Mesothelial cell of epicardium (in vitro differentiated cells): ENCODE data around the gene TBRG4. TPM values are rescaled to one million over a fixed set of nuclear protein-coding genes. Genes with fewer than 3 reads are reported as not detected.

Experiments used
- DNase-seq, 2 experiments: peaks; one replicate each; pipeline ENCODE4 v3.0.0; 2021; ENCODE audit warnings: low spot score in 2 of 2; ENCODE audit not compliant: unreplicated experiment in 2 of 2
- H3K27ac Mint-ChIP-seq: 2 replicates; pipeline ENCODE4 v1.8.0; 2021; ENCODE audit warnings: mixed read lengths
- H3K27me3 Mint-ChIP-seq: 2 replicates; pipeline ENCODE4 v1.8.0; 2021; ENCODE audit warnings: low read depth, mixed read lengths
- H3K36me3 Mint-ChIP-seq: 2 replicates; pipeline ENCODE4 v1.8.0; 2021; ENCODE audit warnings: mixed read lengths
- H3K4me1 Mint-ChIP-seq: 2 replicates; pipeline ENCODE4 v1.8.0; 2021; ENCODE audit warnings: mixed read lengths
- H3K4me3 Mint-ChIP-seq: 2 replicates; pipeline ENCODE4 v1.8.0; 2021; ENCODE audit warnings: mild to moderate bottlenecking, moderate library complexity, mixed read lengths
- H3K9me3 Mint-ChIP-seq: 2 replicates; pipeline ENCODE4 v1.8.0; 2021; ENCODE audit warnings: mixed read lengths
- total RNA-seq: library from RNA; stranded (reverse); gene quantifications from 3 replicates; pipeline ENCODE4 v1.2.1, GENCODE V29; 2021
- TF ChIP-seq, protein P1 (sequence below): fragments of 200-600 bp; sonication (generic); IDR thresholded peaks from one replicate; pipeline ENCODE4 v1.5.0; 2021; ENCODE audit warnings: antibody characterized with exemption; ENCODE audit not compliant: unreplicated experiment

TBRG4 gene
- total RNA-seq, 1 donor from 2014 or later, result 68.1 TPM

GRCh38 chr7:45084901-45085618 lies 26.4 kb downstream of the TBRG4 start:
- H3K4me3 Mint-ChIP-seq, result no peak overlapping the region
- H3K36me3 Mint-ChIP-seq, result no peaks in the 10 kb centered on the region
- H3K27me3 Mint-ChIP-seq, result peaks cover 12% of the 10 kb centered on the region

GRCh38 chr7:45084336-45084735 lies 27.2 kb downstream of the TBRG4 start:
- no peak for DNase-seq
- no peaks in the 10 kb centered on the region for H3K36me3 Mint-ChIP-seq
- peaks cover 5% of the 10 kb centered on the region for H3K27me3 Mint-ChIP-seq
- TF ChIP-seq, protein P1, sequence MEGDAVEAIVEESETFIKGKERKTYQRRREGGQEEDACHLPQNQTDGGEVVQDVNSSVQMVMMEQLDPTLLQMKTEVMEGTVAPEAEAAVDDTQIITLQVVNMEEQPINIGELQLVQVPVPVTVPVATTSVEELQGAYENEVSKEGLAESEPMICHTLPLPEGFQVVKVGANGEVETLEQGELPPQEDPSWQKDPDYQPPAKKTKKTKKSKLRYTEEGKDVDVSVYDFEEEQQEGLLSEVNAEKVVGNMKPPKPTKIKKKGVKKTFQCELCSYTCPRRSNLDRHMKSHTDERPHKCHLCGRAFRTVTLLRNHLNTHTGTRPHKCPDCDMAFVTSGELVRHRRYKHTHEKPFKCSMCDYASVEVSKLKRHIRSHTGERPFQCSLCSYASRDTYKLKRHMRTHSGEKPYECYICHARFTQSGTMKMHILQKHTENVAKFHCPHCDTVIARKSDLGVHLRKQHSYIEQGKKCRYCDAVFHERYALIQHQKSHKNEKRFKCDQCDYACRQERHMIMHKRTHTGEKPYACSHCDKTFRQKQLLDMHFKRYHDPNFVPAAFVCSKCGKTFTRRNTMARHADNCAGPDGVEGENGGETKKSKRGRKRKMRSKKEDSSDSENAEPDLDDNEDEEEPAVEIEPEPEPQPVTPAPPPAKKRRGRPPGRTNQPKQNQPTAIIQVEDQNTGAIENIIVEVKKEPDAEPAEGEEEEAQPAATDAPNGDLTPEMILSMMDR, result no peak
- H3K4me3 Mint-ChIP-seq, result no peak overlapping the region
- peaks cover 2% of the 10 kb centered on the region for H3K4me1 Mint-ChIP-seq
- no peaks in the 10 kb centered on the region for H3K9me3 Mint-ChIP-seq
- H3K27ac Mint-ChIP-seq, result no peak overlapping the region

More at GRCh38 chr7:45084901-45085618, 26.4 kb downstream of the TBRG4 start:
- H3K27ac Mint-ChIP-seq, result no peak overlapping the region
- TF ChIP-seq, protein P1, result no peak
- peaks cover 2% of the 10 kb centered on the region for H3K4me1 Mint-ChIP-seq
- DNase-seq, result no peak
- H3K9me3 Mint-ChIP-seq, result no peaks in the 10 kb centered on the region

DNA sequence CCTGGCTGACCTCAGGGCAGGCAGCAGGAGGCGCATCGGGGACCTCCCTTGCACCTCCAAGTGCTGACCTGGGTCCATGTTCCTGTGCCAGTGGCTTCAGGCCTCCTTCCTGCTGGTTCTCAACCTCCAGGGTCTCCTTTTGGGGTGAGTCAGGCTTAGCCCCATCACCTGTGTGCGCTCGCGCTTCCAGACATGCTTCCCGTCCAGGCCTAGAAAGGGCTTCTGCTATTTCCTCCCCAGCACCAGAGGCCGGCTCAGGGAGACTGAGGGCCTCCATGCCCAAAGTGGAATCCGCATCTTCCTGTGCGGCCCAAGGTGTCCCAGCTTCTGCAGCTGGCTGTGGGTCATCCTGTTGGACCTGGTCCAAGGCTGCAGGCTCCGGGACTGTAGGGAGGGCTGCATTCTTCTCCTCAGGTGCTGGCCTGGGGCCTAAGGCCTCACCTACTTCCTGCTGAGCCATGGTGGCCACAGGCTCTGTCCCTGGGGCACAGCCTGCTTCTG lies 28.6 kb downstream of the TBRG4 start:
- TF ChIP-seq, protein P1, result no peak
- H3K9me3 Mint-ChIP-seq, result no peaks in the 10 kb centered on the region
- peaks cover under 1% of the 10 kb centered on the region for H3K27me3 Mint-ChIP-seq
- DNase-seq, result no peak
- peaks cover 2% of the 10 kb centered on the region for H3K4me1 Mint-ChIP-seq
- peaks cover 2% of the 10 kb centered on the region for H3K36me3 Mint-ChIP-seq
- H3K4me3 Mint-ChIP-seq, result no peak overlapping the region
- H3K27ac Mint-ChIP-seq, result no peak overlapping the region

DNA sequence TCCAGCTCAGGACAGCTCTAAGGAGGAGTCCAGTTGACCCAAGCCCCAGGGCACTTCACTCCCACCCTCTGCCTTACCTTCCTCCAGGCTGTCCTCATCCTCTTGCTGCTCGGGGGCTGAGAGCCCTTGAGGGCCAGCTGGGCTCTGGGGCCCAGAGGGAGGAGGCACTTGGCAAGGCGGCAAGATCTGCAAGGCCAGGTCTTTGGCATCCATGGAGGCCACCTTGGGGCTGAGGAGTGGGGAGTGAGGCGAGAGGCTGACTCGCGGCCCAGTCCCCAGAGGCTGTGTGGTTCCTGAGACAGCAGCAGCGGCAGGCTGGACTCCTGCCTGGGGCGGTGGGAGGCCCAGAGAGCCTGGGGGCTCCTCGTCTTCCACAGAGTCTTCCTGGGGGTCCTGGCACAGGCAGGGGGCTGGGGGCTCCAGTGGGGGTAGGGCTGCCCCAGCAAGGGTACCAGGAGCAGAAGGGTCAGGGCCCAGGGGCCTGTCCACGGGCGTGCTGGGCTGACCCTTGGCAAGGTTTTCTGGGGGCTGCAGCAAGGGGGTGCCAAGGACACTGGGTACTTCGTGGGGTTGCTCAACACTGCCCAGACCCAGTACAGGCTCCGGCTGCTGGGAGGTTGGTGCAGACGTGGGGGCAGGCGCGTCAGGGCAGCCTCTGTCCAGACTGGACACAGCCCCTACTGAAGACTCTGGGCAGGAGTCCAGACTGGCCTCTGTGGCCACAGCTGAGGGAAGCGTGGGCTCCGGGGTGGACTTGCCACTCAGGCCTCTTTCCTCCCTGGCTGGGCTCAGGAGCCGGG lies 29.3 kb downstream of the TBRG4 start:
- H3K9me3 Mint-ChIP-seq, result no peaks in the 10 kb centered on the region
- peaks cover 5% of the 10 kb centered on the region for H3K36me3 Mint-ChIP-seq
- TF ChIP-seq, protein P1, result no peak
- H3K27me3 Mint-ChIP-seq, result no peaks in the 10 kb centered on the region
- H3K4me1 Mint-ChIP-seq, result peaks cover 2% of the 10 kb centered on the region
- H3K27ac Mint-ChIP-seq, result no peak overlapping the region
- H3K4me3 Mint-ChIP-seq, result no peak overlapping the region
- no peak for DNase-seq

DNA sequence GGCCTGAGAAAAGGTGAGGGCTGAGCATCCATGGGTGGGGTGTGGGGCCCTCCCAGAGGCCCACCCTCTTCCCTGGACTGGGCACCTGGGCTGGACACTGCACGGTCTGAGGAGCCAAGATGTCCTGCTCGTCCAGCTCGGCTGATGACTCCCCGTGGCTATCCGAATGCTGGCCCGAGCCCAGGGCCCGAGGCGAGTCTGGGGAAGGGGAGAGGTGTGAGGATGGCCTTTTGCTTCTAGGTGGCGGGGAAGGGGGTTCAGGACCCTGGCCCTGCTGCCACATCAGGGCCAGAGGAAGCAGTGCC lies 29.9 kb downstream of the TBRG4 start:
- DNase-seq, result no peak
- TF ChIP-seq, protein P1, result no peak
- peaks cover 2% of the 10 kb centered on the region for H3K4me1 Mint-ChIP-seq
- H3K27ac Mint-ChIP-seq, result no peak overlapping the region
- peaks cover 5% of the 10 kb centered on the region for H3K36me3 Mint-ChIP-seq
- no peaks in the 10 kb centered on the region for H3K9me3 Mint-ChIP-seq
- no peaks in the 10 kb centered on the region for H3K27me3 Mint-ChIP-seq
- no peak overlapping the region for H3K4me3 Mint-ChIP-seq
